Panc1 (cell line): Measurements from ENCODE around the gene DUSP18. TPM values are rescaled to one million over a fixed set of nuclear protein-coding genes. Genes with fewer than 3 reads are reported as not detected.

Source experiments
- total RNA-seq: library from RNA; stranded (reverse); gene quantifications from one replicate; pipeline ENCODE4 v1.2.1, GENCODE V29; 2021; ENCODE audit not compliant: unreplicated experiment

DUSP18 gene
- total RNA-seq, 1 experiment from 2014 or later: 15.4 TPM

Other genes with a start within 250 kb of the DUSP18 start
- gene MTFP1, start 242.1 kb downstream of the DUSP18 start, total RNA-seq: 21.5 TPM
- not detected for gene SEC14L3, start 195.9 kb downstream of the DUSP18 start, total RNA-seq
- 2.4 TPM for gene SEC14L4, start 162.2 kb downstream of the DUSP18 start, total RNA-seq
- gene SEC14L6, start 121.1 kb downstream of the DUSP18 start, total RNA-seq: not detected
- 1.1 TPM for gene GAL3ST1, start 93.2 kb downstream of the DUSP18 start, total RNA-seq
- 111 TPM for gene PES1, start 76.0 kb downstream of the DUSP18 start, total RNA-seq
- gene TCN2, start 60.7 kb downstream of the DUSP18 start, total RNA-seq: 2.4 TPM
- 5.5 TPM for gene SLC35E4, start 32.1 kb downstream of the DUSP18 start, total RNA-seq
- gene OSBP2, start 27.0 kb upstream of the DUSP18 start, total RNA-seq: 4.7 TPM